ENCODE measurements around the gene TSPAN31.

GRCh38 chr12:57716305-57716704 lies 28.5 kb upstream of the TSPAN31 start:
- TF ChIP-seq CTCF (IDR thresholded peaks at IDR 0.05) (no peak), HMGXB4 (CRISPR knock-in tag; IDR thresholded peaks at IDR 0.05; ENCODE audit: borderline replicate concordance) (no peak), SMC3 (IDR thresholded peaks at IDR 0.05) (no peak), PHF8 (IDR thresholded peaks at IDR 0.05; ENCODE audit: borderline replicate concordance, low read depth) (no peak), POLR2A (IDR thresholded peaks at IDR 0.05; ENCODE audit: low read length) (no peak), MAX (IDR thresholded peaks at IDR 0.05) (no peak), MYC (IDR thresholded peaks at IDR 0.05; ENCODE audit: borderline replicate concordance, low read length) (no peak), RFX5 (IDR thresholded peaks at IDR 0.05) (no peak), JUN (IDR thresholded peaks at IDR 0.05) (no peak), REST (IDR thresholded peaks at IDR 0.05) (no peak), HOXA7 (CRISPR knock-in tag; IDR thresholded peaks at IDR 0.05) (no peak)

Data from A549 (cell line).